NB4 (cell line): Measurements from ENCODE around the gene RELA.

ENCODE experiments used
- MYC ChIP-seq: IDR thresholded peaks from 2 replicates; pipeline ENCODE4 v1.6.1; 2011; ENCODE audit warnings: low read depth, low read length
- POLR2A ChIP-seq: IDR thresholded peaks from 2 replicates; pipeline ENCODE4 v1.6.1; 2011; ENCODE audit warnings: mild to moderate bottlenecking; ENCODE audit not compliant: insufficient read length; ENCODE audit errors: extremely low read depth

- TF ChIP-seq MYC (no peak), POLR2A (no peak)
Observed at GRCh38 chr11:65672180-65672860, 9.6 kb upstream of the RELA start.
